Activated T-cell treated with anti-CD3 and anti-CD28 coated beads, Interleukin-2, amount 50 U/mL, for 24 hours (primary cell): Measurements from ENCODE around the gene USP51.
"Not testable (repeated sequence)": the region's sequence is repeated elsewhere in the genome, so short reads cannot be mapped to it uniquely, and the experiment has no call there.

ENCODE experiments used
- DNase-seq: peaks from one replicate; pipeline ENCODE4 v3.0.0-alpha.2; 2020
- H3K27ac Mint-ChIP-seq: 2 replicates; pipeline ENCODE4 v1.8.0; 2020; ENCODE audit warnings: mild to moderate bottlenecking, mixed read lengths
- H3K27me3 Mint-ChIP-seq: 2 replicates; pipeline ENCODE4 v1.8.0; 2020; ENCODE audit warnings: mixed read lengths
- H3K36me3 Mint-ChIP-seq: 2 replicates; pipeline ENCODE4 v1.8.0; 2020; ENCODE audit warnings: low read depth, mixed read lengths
- H3K4me1 Mint-ChIP-seq: 2 replicates; pipeline ENCODE4 v1.8.0; 2020; ENCODE audit warnings: low read depth, mixed read lengths
- H3K4me3 Mint-ChIP-seq: 2 replicates; pipeline ENCODE4 v1.8.0; 2020; ENCODE audit warnings: mild to moderate bottlenecking, moderate library complexity, mixed read lengths
- H3K9me3 Mint-ChIP-seq: 2 replicates; pipeline ENCODE4 v1.8.0; 2020; ENCODE audit warnings: mixed read lengths

Gene USP51

DNA sequence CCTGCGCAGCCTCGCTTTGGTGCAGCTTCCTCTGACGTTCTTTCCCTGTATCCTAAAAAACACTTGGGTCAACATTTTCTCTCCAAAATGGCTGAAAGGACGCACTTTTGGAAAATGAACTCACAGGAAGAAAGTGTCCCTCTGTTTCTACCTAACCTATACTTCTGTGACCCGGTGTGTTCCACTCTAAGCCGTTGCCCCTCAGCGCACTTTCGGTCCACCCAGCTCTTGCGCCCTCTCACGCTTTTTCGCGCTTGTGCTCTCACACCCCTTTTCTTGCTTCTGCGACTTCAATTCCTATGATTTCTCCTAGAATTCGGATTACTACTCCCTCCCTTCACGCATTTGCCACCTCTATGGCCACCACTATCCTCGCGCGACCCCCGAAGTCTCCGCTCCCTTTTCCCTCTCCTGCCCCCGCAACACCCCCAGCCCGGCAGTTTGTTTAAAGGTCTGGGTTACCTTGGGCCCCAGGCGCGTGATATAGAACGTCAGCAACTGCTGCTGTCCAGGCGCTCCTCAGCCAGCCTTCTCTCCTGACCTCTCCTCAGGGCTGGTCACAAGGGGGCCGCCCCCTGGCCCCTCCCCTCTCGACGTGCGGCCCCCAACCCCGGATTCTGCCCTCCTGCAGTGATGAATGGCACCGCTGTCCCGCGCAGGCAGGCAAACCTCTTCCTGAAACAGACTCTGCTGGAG lies at the start of gene USP51:
TSS of gene USP51 (minus strand) at position 535 of the 696 bp plus-strand sequence. CDS start 909 bp downstream, outside the sequence.
- H3K27me3 Mint-ChIP-seq: peaks cover 24% of the 10 kb centered on the region
- H3K4me3 Mint-ChIP-seq: peak within 1 kb of the TSS; percentile 86
- H3K36me3 Mint-ChIP-seq: peaks cover 4% of the 10 kb centered on the region
- H3K9me3 Mint-ChIP-seq: no peaks in the 10 kb centered on the region
- H3K27ac Mint-ChIP-seq: peak within 1 kb of the TSS; percentile 94
- H3K4me1 Mint-ChIP-seq: peaks cover 11% of the 10 kb centered on the region
- peak; percentile 43 for DNase-seq

DNA sequence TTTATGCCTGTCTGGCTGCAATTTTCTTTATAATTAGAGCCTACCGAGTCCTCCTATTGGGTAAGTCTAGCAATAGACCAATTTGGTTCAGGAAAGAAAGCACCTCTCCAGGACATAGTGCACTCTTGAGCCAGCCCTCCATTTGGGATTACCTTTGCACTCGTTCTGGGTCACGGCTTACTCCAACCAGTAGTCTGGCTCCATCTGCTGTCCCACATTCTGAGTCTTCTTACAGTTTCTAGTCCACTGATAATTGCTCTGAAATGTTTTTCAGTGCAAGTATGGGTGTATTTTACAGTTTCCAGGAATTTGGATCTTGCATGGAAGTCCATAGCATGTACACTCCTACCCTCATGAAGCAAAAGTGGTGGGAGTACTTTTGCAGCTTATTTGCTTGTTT lies 34.8 kb upstream of the USP51 start:
- Mint-ChIP-seq H3K27ac (no peak overlapping the region), H3K9me3 (no peaks in the 10 kb centered on the region), H3K27me3 (peaks cover 17% of the 10 kb centered on the region), H3K36me3 (no peaks in the 10 kb centered on the region), H3K4me1 (no peaks in the 10 kb centered on the region), H3K4me3 (no peak overlapping the region)
- no peak for DNase-seq

DNA sequence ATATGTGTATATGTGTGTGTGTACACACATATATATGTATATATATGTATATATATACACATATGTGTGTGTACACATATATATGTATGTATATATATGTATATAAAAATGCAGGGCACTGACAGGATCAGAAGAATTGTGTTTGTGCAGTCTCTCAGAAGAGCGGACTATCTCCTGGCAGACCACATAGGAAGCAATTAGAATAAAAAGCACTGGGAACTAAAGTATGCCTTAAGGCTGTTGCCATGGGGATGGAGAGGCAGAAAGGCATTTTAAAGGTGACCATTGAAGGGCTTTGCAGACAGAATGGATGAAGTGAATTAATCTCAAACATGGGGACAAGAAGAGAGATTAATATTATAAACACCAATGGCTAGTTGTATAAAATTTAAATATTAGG lies 33.7 kb upstream of the USP51 start:
- Mint-ChIP-seq H3K4me3 (no peak overlapping the region), H3K27ac (no peak overlapping the region)

GRCh38 chrX:55522596-55523276 lies 33.1 kb upstream of the USP51 start:
- H3K4me1 Mint-ChIP-seq: no peaks in the 10 kb centered on the region
- no peak overlapping the region for H3K4me3 Mint-ChIP-seq
- no peaks in the 10 kb centered on the region for H3K36me3 Mint-ChIP-seq
- no peak for DNase-seq
- H3K9me3 Mint-ChIP-seq: no peaks in the 10 kb centered on the region
- peaks cover 17% of the 10 kb centered on the region for H3K27me3 Mint-ChIP-seq
- H3K27ac Mint-ChIP-seq: no peak overlapping the region

More for the DNA sequence above, 33.7 kb upstream of the USP51 start:
- Mint-ChIP-seq H3K4me1 (no peaks in the 10 kb centered on the region), H3K27me3 (peaks cover 17% of the 10 kb centered on the region), H3K9me3 (no peaks in the 10 kb centered on the region), H3K36me3 (no peaks in the 10 kb centered on the region)
- DNase-seq: no peak

DNA sequence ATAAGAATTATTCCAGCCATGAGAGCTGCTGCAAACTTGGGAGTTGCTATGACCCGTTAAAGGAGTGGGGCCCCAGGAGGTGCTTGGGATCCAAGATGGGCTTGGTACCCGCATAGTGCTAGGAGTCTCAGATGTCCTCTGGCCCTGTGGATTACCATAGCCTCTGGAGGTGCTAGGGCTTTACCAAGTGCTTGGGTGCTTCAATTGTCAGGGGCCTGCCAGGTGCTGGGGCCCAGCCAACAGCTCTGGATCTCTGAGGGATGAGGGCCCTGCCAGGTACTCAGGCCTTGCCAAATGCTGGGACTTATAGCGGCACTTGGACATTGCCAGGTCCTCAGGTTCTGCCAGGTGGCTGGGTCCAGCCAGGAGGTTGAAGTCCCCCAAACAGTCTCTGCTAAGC lies 32.0 kb upstream of the USP51 start:
- H3K4me3 Mint-ChIP-seq: no peak overlapping the region
- no peaks in the 10 kb centered on the region for H3K36me3 Mint-ChIP-seq
- DNase-seq: no peak
- no peaks in the 10 kb centered on the region for H3K4me1 Mint-ChIP-seq
- peaks cover 10% of the 10 kb centered on the region for H3K27me3 Mint-ChIP-seq
- no peak overlapping the region for H3K27ac Mint-ChIP-seq
- H3K9me3 Mint-ChIP-seq: no peaks in the 10 kb centered on the region

DNA sequence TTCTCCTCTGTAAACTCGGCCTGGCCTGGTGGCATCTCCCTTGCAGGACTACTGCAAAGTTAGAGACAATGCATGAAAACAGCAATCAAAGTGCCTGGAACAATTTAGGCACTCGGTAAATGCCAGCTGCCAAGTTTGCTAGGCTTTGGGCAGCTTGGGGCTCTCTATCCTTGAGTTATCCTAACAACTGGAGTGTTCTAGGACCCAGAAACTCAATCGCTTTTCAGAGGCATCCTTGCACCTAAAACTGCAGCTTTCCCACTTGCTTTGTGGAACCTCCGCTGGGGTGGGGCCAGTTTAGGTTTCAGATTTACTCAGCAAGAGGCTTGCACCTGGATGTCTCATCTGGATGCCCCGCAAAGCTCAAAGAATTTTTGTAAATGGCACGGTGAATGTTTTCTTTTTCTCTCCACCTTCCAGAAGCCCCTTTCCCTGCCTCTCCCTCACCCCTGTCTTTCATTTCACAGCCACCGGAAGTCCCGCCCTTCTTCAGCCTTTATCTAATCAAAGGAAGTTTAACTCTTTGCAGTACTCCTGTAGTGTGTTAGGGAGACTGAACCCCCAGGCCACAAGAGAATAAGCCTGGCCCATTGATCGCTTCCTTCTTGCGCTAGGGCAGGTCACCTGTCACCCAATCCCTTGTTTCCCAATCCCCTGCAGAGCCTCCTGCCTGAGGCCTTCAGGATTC lies 27.3 kb upstream of the USP51 start:
- not testable (repeated sequence) for H3K27ac Mint-ChIP-seq, H3K36me3 Mint-ChIP-seq

GRCh38 chrX:55513045-55513737 lies 23.5 kb upstream of the USP51 start:
- not testable (repeated sequence) for H3K27ac Mint-ChIP-seq, H3K36me3 Mint-ChIP-seq, H3K9me3 Mint-ChIP-seq, DNase-seq, H3K4me1 Mint-ChIP-seq, H3K4me3 Mint-ChIP-seq, H3K27me3 Mint-ChIP-seq

More for the DNA sequence above, 27.3 kb upstream of the USP51 start:
- not testable (repeated sequence) for DNase-seq, H3K4me3 Mint-ChIP-seq, H3K27me3 Mint-ChIP-seq, H3K4me1 Mint-ChIP-seq, H3K9me3 Mint-ChIP-seq

- not testable (repeated sequence) for H3K9me3 Mint-ChIP-seq, H3K36me3 Mint-ChIP-seq, H3K27me3 Mint-ChIP-seq, H3K4me3 Mint-ChIP-seq, DNase-seq, H3K27ac Mint-ChIP-seq, H3K4me1 Mint-ChIP-seq
These were observed 18.9 kb upstream of the USP51 start for GRCh38 chrX:55508410-55509152.

GRCh38 chrX:55507699-55508098 lies 18.1 kb upstream of the USP51 start:
- H3K4me1 Mint-ChIP-seq, H3K36me3 Mint-ChIP-seq, H3K4me3 Mint-ChIP-seq, H3K27ac Mint-ChIP-seq, H3K9me3 Mint-ChIP-seq, DNase-seq, H3K27me3 Mint-ChIP-seq: not testable (repeated sequence)

- not testable (repeated sequence) for H3K9me3 Mint-ChIP-seq, H3K4me1 Mint-ChIP-seq, H3K27me3 Mint-ChIP-seq, H3K27ac Mint-ChIP-seq, DNase-seq, H3K36me3 Mint-ChIP-seq, H3K4me3 Mint-ChIP-seq
These were observed 17.4 kb upstream of the USP51 start for GRCh38 chrX:55507010-55507409.

GRCh38 chrX:55490974-55491373 lies 1.3 kb upstream of the USP51 start:
- peaks cover 21% of the 10 kb centered on the region for H3K27me3 Mint-ChIP-seq
- peaks cover 4% of the 10 kb centered on the region for H3K36me3 Mint-ChIP-seq
- H3K27ac Mint-ChIP-seq: no peak overlapping the region
- no peak for DNase-seq
- no peak overlapping the region for H3K4me3 Mint-ChIP-seq
- no peaks in the 10 kb centered on the region for H3K9me3 Mint-ChIP-seq
- peaks cover 11% of the 10 kb centered on the region for H3K4me1 Mint-ChIP-seq

GRCh38 chrX:55490121-55490520 lies 473 bp upstream of the USP51 start:
- no peak for DNase-seq
- Mint-ChIP-seq H3K27me3 (peaks cover 21% of the 10 kb centered on the region), H3K4me1 (peaks cover 11% of the 10 kb centered on the region), H3K9me3 (no peaks in the 10 kb centered on the region), H3K27ac (no peak overlapping the region), H3K4me3 (peak overlapping the region; percentile 86), H3K36me3 (peaks cover 4% of the 10 kb centered on the region)

DNA sequence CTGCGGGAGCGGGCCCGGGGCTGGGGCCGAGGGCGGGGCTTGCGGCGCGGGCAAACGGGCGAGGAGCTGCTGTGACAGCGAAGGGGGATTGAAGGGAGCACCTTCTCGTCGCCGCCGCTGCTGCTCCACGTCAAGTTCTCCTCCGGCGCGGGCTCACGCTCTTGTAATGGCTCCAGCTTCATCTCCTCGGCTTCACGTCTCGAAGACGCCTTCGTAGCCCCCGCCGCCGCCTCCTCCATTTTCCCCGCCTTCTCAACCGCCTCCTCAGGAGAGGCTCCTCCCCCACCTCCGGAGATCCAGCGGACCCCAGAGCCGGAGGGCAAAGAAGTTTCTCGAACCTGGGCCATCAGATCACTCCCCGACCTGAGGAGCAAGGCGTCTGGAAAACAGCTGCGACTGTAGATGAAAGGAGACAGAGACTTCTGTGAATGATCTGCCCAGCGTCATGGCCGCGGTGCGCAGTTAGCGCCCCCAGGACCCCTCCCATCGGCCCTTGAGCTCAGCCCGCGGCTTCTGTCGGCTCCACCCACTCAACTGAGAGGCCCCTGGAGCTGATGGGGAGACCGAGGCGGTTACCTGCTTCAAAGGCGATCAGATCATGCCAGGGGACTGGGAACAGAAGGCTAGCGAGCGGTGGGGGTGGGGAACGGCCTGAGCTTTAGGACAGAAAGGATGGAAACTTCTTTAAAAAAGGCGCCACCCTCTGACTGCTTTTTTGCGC lies 895 bp downstream of the USP51 start:
- H3K4me1 Mint-ChIP-seq: peaks cover 11% of the 10 kb centered on the region
- H3K27ac Mint-ChIP-seq: peak overlapping the region; percentile 94
- DNase-seq: peak; percentile 77
- H3K27me3 Mint-ChIP-seq: peaks cover 24% of the 10 kb centered on the region
- peaks cover 4% of the 10 kb centered on the region for H3K36me3 Mint-ChIP-seq
- H3K4me3 Mint-ChIP-seq: peak overlapping the region; percentile 86
- H3K9me3 Mint-ChIP-seq: no peaks in the 10 kb centered on the region
